Activated T-helper 17 cell treated with anti-CD3 and anti-CD28 coated beads, Interleukin-2, amount 50 U/mL, for 72 hours (primary cell): ENCODE measurements around the gene FAIM2. TPM values are rescaled to one million over a fixed set of nuclear protein-coding genes. Genes with fewer than 3 reads are reported as not detected.
A peak's percentile ranks its signal among the peaks of the same experiment; 100 is the strongest.

Experiments used
- ATAC-seq: fragments of 150-1000 bp; cut with Tn5 transposase; replicated peaks from 2 replicates; pipeline ENCODE4 v1.10.0; 2021; ENCODE audit warnings: mild to moderate bottlenecking, moderate library complexity
- H3K27ac Mint-ChIP-seq: one replicate; pipeline ENCODE4 v1.8.0; 2022; ENCODE audit warnings: mixed read lengths
- H3K27me3 Mint-ChIP-seq: one replicate; pipeline ENCODE4 v1.8.0; 2022; ENCODE audit warnings: mixed read lengths
- H3K36me3 Mint-ChIP-seq: one replicate; pipeline ENCODE4 v1.8.0; 2022; ENCODE audit warnings: low read depth, mild to moderate bottlenecking, mixed read lengths
- H3K4me1 Mint-ChIP-seq: one replicate; pipeline ENCODE4 v1.8.0; 2022; ENCODE audit warnings: mixed read lengths
- H3K4me3 Mint-ChIP-seq: one replicate; pipeline ENCODE4 v1.8.0; 2022; ENCODE audit warnings: mild to moderate bottlenecking, mixed read lengths
- H3K9me3 Mint-ChIP-seq: one replicate; pipeline ENCODE4 v1.8.0; 2022; ENCODE audit warnings: mixed read lengths
- total RNA-seq, 2 donors: library from RNA; stranded (reverse); gene quantifications; one replicate each; pipeline ENCODE4 v1.2.3, GENCODE V29; 2022

Gene FAIM2
- total RNA-seq, 2 donors from 2014 or later, result 0.73 to 1.6 TPM

- Mint-ChIP-seq H3K4me1 (no peaks in the 10 kb centered on the region), H3K27me3 (peaks cover 2% of the 10 kb centered on the region), H3K27ac (no peak overlapping the region), H3K4me3 (no peak overlapping the region), H3K9me3 (no peaks in the 10 kb centered on the region), H3K36me3 (no peaks in the 10 kb centered on the region)
- no peak for ATAC-seq
These were observed 25.9 kb upstream of the FAIM2 start for GRCh38 chr12:49929581-49929980.

- no peaks in the 10 kb centered on the region for H3K36me3 Mint-ChIP-seq
These were observed 24.8 kb upstream of the FAIM2 start for GRCh38 chr12:49928471-49928870.

GRCh38 chr12:49925433-49926204 is 21.9 kb upstream of the FAIM2 start:
- Mint-ChIP-seq H3K27ac (no peak overlapping the region), H3K4me3 (no peak overlapping the region), H3K4me1 (no peaks in the 10 kb centered on the region), H3K36me3 (no peaks in the 10 kb centered on the region), H3K27me3 (no peaks in the 10 kb centered on the region), H3K9me3 (no peaks in the 10 kb centered on the region)
- ATAC-seq, result no peak

More at GRCh38 chr12:49928471-49928870, 24.8 kb upstream of the FAIM2 start:
- no peaks in the 10 kb centered on the region for H3K9me3 Mint-ChIP-seq
- no peak overlapping the region for H3K4me3 Mint-ChIP-seq
- no peak for ATAC-seq
- no peaks in the 10 kb centered on the region for H3K27me3 Mint-ChIP-seq
- no peaks in the 10 kb centered on the region for H3K4me1 Mint-ChIP-seq
- H3K27ac Mint-ChIP-seq, result no peak overlapping the region

- H3K9me3 Mint-ChIP-seq, result no peaks in the 10 kb centered on the region
- H3K27me3 Mint-ChIP-seq, result no peaks in the 10 kb centered on the region
- no peaks in the 10 kb centered on the region for H3K4me1 Mint-ChIP-seq
- H3K27ac Mint-ChIP-seq, result no peak overlapping the region
- ATAC-seq, result no peak
- no peaks in the 10 kb centered on the region for H3K36me3 Mint-ChIP-seq
- H3K4me3 Mint-ChIP-seq, result no peak overlapping the region
These were observed 21.0 kb upstream of the FAIM2 start for GRCh38 chr12:49924628-49925246.

- no peaks in the 10 kb centered on the region for H3K9me3 Mint-ChIP-seq
- no peak overlapping the region for H3K27ac Mint-ChIP-seq
- no peak overlapping the region for H3K4me3 Mint-ChIP-seq
- H3K4me1 Mint-ChIP-seq, result no peaks in the 10 kb centered on the region
- H3K27me3 Mint-ChIP-seq, result no peaks in the 10 kb centered on the region
- H3K36me3 Mint-ChIP-seq, result no peaks in the 10 kb centered on the region
- ATAC-seq, result no peak
These were observed 20.3 kb upstream of the FAIM2 start for GRCh38 chr12:49923880-49924556.

DNA sequence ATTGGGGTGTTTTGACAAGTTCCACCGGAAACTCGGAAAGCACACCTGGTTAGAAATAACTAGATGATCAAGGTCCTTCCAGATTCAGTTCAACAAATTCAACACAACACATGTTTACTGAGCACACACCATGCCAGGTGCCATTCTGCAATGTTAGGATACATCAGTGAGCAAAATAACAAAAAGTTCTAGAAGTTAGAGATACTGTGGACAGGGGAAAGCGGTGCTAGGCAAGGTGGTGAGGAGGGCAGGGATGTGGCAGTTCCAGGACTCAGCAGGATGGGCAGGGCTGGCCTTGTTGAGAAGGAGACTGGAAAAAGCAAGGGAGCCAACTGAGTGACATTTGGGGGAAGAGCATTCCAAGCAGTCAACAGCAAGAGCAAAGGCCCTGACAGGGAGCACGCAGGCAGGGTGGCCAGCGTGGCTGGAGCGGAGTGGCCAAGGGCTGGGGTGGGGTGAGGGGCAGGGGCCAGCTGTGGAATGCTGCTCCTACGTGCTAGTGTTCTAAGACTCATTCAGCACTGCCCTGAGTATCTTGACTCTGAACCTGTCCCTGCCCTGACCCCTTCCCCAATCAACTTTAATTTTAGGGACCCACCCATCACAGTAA is 19.4 kb upstream of the FAIM2 start:
- no peaks in the 10 kb centered on the region for H3K4me1 Mint-ChIP-seq
- no peaks in the 10 kb centered on the region for H3K36me3 Mint-ChIP-seq
- H3K4me3 Mint-ChIP-seq, result no peak overlapping the region
- ATAC-seq, result no peak
- no peaks in the 10 kb centered on the region for H3K9me3 Mint-ChIP-seq
- no peak overlapping the region for H3K27ac Mint-ChIP-seq
- H3K27me3 Mint-ChIP-seq, result no peaks in the 10 kb centered on the region

DNA sequence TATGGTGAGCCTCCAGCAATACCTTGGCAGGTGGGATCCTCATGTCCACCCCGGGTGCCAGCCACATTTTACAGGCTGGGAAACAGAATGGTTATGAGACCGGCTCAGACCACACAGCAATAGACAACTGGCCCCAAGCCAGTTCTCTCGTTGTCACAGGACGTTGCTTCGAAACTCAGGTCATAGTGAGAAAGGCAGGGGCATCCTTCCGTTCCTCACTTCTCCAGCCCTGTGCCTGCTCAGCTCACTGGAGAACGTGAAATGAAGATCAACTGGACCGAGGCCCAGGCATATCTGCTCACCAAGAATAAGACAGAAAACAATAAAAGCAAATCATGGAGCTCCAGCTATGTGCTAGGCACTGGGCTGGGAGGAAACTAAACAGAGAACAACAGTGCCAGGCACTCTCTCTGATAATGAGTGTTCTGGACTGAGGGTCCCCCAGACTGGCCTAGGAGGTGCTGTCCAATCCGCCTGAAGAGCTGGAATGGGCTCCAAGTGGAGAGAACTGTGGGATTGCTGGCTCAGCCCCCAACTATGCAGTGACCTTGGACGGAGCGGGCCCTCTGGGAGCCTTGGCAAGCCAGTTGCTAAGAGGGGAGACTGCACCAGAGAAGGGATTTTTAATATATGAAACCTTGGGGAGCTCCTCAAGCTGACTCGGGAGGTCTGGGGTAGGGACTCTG is 18.8 kb upstream of the FAIM2 start:
- no peak overlapping the region for H3K27ac Mint-ChIP-seq
- H3K36me3 Mint-ChIP-seq, result no peaks in the 10 kb centered on the region
- H3K9me3 Mint-ChIP-seq, result no peaks in the 10 kb centered on the region
- no peak overlapping the region for H3K4me3 Mint-ChIP-seq
- no peak for ATAC-seq
- H3K27me3 Mint-ChIP-seq, result no peaks in the 10 kb centered on the region
- no peaks in the 10 kb centered on the region for H3K4me1 Mint-ChIP-seq

DNA sequence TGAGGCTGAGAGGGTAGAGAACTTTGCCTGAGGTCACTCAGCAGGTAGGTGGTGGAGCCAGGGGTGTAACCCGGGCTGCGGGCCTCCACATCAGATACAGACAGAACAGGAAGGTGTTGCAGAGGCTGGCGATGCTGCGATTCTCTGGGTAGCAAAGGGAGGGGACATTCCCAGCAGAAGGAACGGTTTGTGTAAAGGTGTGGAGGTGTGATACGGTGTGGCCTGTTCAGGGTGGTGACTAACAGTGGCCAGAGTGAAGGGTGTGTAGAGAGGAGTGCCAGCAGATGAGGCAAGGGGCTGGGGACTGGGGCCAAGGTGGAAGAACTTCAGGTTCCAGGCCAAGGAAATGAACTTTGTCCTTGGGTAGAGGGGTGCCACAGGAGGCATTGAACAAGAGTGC is 18.2 kb upstream of the FAIM2 start:
- peaks cover 2% of the 10 kb centered on the region for H3K27me3 Mint-ChIP-seq
- H3K9me3 Mint-ChIP-seq, result no peaks in the 10 kb centered on the region
- H3K4me1 Mint-ChIP-seq, result no peaks in the 10 kb centered on the region
- H3K36me3 Mint-ChIP-seq, result no peaks in the 10 kb centered on the region
- no peak overlapping the region for H3K4me3 Mint-ChIP-seq
- H3K27ac Mint-ChIP-seq, result peak overlapping the region; percentile 4
- no peak for ATAC-seq

DNA sequence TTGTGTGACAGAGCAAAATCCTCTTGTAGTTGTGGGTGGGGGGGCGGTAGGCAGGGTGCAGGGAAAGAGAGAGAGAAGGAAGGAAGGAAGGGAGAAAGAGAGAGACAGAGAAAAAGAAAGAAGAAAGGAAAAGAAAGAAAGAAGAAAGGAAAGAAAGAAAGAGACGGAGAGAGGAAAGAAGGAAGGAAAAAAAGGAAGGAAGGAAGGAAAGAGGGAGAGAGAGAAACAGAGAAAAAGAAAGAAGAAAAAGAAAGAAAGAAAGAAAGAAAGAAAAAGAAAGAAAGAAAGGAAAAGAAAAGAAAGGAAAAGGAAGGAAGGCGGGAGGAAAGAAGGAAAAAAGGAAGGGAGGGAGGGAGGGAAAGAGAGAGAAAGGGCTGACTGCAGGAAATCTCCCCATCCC is 17.6 kb upstream of the FAIM2 start:
- Mint-ChIP-seq H3K9me3 (no peaks in the 10 kb centered on the region), H3K27me3 (peaks cover 3% of the 10 kb centered on the region), H3K4me3 (no peak overlapping the region), H3K36me3 (no peaks in the 10 kb centered on the region), H3K4me1 (no peaks in the 10 kb centered on the region), H3K27ac (peak overlapping the region; percentile 4)
- ATAC-seq, result no peak

DNA sequence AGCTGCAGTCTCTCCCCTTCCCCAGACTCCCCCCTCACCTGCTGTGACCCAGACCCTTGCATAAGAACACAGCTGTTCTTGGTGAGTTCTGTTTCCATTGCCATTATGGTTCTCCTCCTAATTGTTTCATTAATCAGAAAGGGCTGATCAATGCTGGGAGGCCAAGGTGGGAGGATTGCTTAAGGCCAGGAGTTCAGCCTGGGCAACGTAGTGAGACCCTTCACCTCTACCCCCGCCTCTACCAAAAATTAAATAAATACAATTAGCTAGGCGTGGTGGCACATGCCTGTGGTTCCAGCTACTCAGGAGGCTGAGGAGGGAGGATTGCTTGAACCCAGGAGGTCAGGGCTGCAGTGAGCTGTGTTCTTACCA is 17.2 kb upstream of the FAIM2 start:
- no peaks in the 10 kb centered on the region for H3K4me1 Mint-ChIP-seq
- no peak overlapping the region for H3K27ac Mint-ChIP-seq
- no peaks in the 10 kb centered on the region for H3K36me3 Mint-ChIP-seq
- no peak overlapping the region for H3K4me3 Mint-ChIP-seq
- H3K9me3 Mint-ChIP-seq, result no peaks in the 10 kb centered on the region
- no peak for ATAC-seq
- H3K27me3 Mint-ChIP-seq, result peaks cover 3% of the 10 kb centered on the region

GRCh38 chr12:49920241-49920914 is 16.7 kb upstream of the FAIM2 start:
- no peaks in the 10 kb centered on the region for H3K9me3 Mint-ChIP-seq
- H3K4me3 Mint-ChIP-seq, result no peak overlapping the region
- ATAC-seq, result no peak
- H3K27me3 Mint-ChIP-seq, result peaks cover 3% of the 10 kb centered on the region
- H3K27ac Mint-ChIP-seq, result no peak overlapping the region
- no peaks in the 10 kb centered on the region for H3K4me1 Mint-ChIP-seq
- H3K36me3 Mint-ChIP-seq, result no peaks in the 10 kb centered on the region

DNA sequence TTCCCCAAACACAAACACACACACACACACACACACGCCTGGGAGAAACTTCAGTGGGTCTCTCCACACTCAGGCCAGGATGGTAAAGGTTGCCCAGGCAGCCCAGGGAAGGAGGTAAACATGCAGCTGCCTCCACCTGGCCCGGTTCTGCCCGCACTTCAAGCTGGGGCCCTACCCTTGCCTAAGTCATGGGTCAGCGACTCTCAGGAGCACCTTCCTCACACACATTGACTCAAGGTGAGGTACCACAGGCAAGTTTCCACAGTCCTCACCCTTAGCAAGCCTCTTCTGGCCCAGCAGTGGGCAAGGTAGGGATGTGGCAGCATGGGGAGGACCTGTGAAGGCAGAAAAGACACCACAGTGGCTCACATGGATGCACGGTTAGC is 14.1 kb upstream of the FAIM2 start:
- H3K9me3 Mint-ChIP-seq, result no peaks in the 10 kb centered on the region
- no peak overlapping the region for H3K4me3 Mint-ChIP-seq
- H3K27ac Mint-ChIP-seq, result no peak overlapping the region
- H3K4me1 Mint-ChIP-seq, result no peaks in the 10 kb centered on the region
- H3K27me3 Mint-ChIP-seq, result peaks cover 7% of the 10 kb centered on the region
- no peak for ATAC-seq
- no peaks in the 10 kb centered on the region for H3K36me3 Mint-ChIP-seq

- Mint-ChIP-seq H3K27me3 (peaks cover 7% of the 10 kb centered on the region), H3K4me1 (no peaks in the 10 kb centered on the region)
- no peak for ATAC-seq
These were observed 13.6 kb upstream of the FAIM2 start for GRCh38 chr12:49917166-49917787.

More at GRCh38 chr12:49917166-49917787, 13.6 kb upstream of the FAIM2 start:
- no peaks in the 10 kb centered on the region for H3K36me3 Mint-ChIP-seq
- H3K9me3 Mint-ChIP-seq, result no peaks in the 10 kb centered on the region
- no peak overlapping the region for H3K4me3 Mint-ChIP-seq
- no peak overlapping the region for H3K27ac Mint-ChIP-seq
